ENCODE data around the gene ZNF182.
"Not testable (repeated sequence)": the region's sequence is repeated elsewhere in the genome, so short reads cannot be mapped to it uniquely, and the experiment has no call there.

ZNF182 gene

DNA sequence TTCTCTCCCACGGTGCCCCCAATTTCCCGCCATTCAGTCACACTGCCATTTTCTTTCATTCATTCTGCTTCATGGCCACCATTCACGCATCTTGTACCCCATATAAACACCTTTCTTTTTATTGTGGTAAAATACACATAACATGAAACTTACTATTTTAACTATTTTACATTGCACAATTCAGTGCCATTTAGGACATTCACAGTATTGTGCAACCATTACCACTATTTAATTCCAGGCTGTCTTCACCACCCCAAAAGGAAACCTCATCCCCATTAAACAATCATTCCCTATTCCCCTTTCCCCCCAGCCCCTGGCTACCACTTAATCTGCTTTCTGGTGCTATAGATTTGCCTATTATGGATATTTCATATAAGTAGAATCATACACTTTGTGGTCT, 18.9 kb upstream of the ZNF182 start:
- no peak for ATAC-seq
- TF ChIP-seq CSDC2 (CRISPR knock-in tag; IDR thresholded peaks at IDR 0.05) (no peak), ZNF8 (CRISPR knock-in tag; IDR thresholded peaks at IDR 0.05) (no peak), SNAI2 (CRISPR knock-in tag; IDR thresholded peaks at IDR 0.05) (no peak)

GRCh38 chrX:48022100-48022499, 18.3 kb upstream of the ZNF182 start:
- no peak for ATAC-seq
- TF ChIP-seq ZNF70 (CRISPR knock-in tag; IDR thresholded peaks at IDR 0.05) (no peak), TSHZ2 (CRISPR knock-in tag; IDR thresholded peaks at IDR 0.05) (no peak), CSDC2 (CRISPR knock-in tag; IDR thresholded peaks at IDR 0.05) (no peak), ZNF8 (CRISPR knock-in tag; IDR thresholded peaks at IDR 0.05) (no peak), CSRNP3 (CRISPR knock-in tag; IDR thresholded peaks at IDR 0.05) (no peak), ZFP30 (CRISPR knock-in tag; IDR thresholded peaks at IDR 0.05) (no peak), PPARA (CRISPR knock-in tag; IDR thresholded peaks at IDR 0.05; ENCODE audit: borderline replicate concordance) (no peak), ISL1 (CRISPR knock-in tag; IDR thresholded peaks at IDR 0.05) (no peak), CREB5 (CRISPR knock-in tag; IDR thresholded peaks at IDR 0.05; ENCODE audit: low read depth) (no peak), ARNTL (CRISPR knock-in tag; IDR thresholded peaks at IDR 0.05; ENCODE audit: borderline replicate concordance, low read depth) (no peak), PATZ1 (CRISPR knock-in tag; IDR thresholded peaks at IDR 0.05; ENCODE audit: borderline replicate concordance) (no peak), GLIS3 (CRISPR knock-in tag; IDR thresholded peaks at IDR 0.05) (no peak), ZFP3 (CRISPR knock-in tag; IDR thresholded peaks at IDR 0.05) (no peak), POU6F1 (CRISPR knock-in tag; IDR thresholded peaks at IDR 0.05; ENCODE audit: borderline replicate concordance, low read depth) (no peak)

- ATAC-seq: peak; percentile 87
- TF ChIP-seq ZNF70 (CRISPR knock-in tag; IDR thresholded peaks at IDR 0.05) (no peak), PPARA (CRISPR knock-in tag; IDR thresholded peaks at IDR 0.05; ENCODE audit: borderline replicate concordance) (no peak), ZNF565 (CRISPR knock-in tag; conservative IDR thresholded peaks at IDR 0.05; ENCODE audit: low read depth) (no peak), ESRRG (CRISPR knock-in tag; IDR thresholded peaks at IDR 0.05) (no peak), ARNTL (CRISPR knock-in tag; IDR thresholded peaks at IDR 0.05; ENCODE audit: borderline replicate concordance, low read depth) (no peak), BACH2 (CRISPR knock-in tag; IDR thresholded peaks at IDR 0.05; ENCODE audit: borderline replicate concordance) (no peak)
These were observed 17.5 kb upstream of the ZNF182 start for GRCh38 chrX:48021026-48021900.

DNA sequence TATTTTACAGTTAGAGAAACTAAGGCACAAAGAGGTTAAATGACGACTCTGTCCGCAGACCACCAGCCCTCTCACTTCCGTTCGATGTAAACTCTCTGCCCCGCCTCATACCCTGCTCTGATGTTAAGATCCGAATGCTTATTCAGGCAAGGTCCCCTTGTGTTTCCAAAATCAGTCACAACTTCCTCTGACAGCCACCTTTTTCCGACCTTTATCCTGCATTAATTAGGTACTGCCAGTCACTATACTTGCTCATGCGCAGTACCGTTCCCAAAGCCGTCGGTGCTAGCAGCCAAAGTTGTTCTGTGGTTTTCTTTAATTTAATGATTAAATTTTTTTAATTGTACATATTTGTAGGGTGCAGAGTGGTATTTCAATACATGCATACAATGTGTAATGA, 16.7 kb upstream of the ZNF182 start:
- ATAC-seq: not testable (repeated sequence)

GRCh38 chrX:48019892-48020291, 16.1 kb upstream of the ZNF182 start:
- not testable (repeated sequence) for ATAC-seq

- not testable (repeated sequence) for ATAC-seq
These were observed 13.0 kb upstream of the ZNF182 start for GRCh38 chrX:48016583-48017310.

GRCh38 chrX:48009445-48009960, 5.7 kb upstream of the ZNF182 start:
- ATAC-seq: not testable (repeated sequence)

GRCh38 chrX:48006688-48007087, 2.9 kb upstream of the ZNF182 start, which contains the start of gene SPACA5:
SPACA5 (plus strand) TSS chrX:48006988; CDS start chrX:48007803, 815 bp downstream.
- not testable (repeated sequence) for ATAC-seq

Data from SK-N-SH treated with all-trans-retinoic acid at 6 μM for 48 hours (cell line).